OCI-LY1 (cell line): ENCODE data around the gene CLTCL1.

Experiments used
- EZH2 ChIP-seq: fragments of 200-600 bp; sonication (generic), shearing (Covaris generic); IDR thresholded peaks from 2 replicates; pipeline ENCODE4 v1.8.0; 2017; ENCODE audit warnings: borderline replicate concordance, mixed run types, mild to moderate bottlenecking, antibody characterized with exemption, low read length, moderate library complexity, mixed read lengths
- TF ChIP-seq, protein P1 (sequence below): fragments of 200-600 bp; sonication (generic), shearing (Covaris generic); IDR thresholded peaks from 2 replicates; pipeline ENCODE4 v1.5.1; 2017; ENCODE audit warnings: mild to moderate bottlenecking, antibody characterized with exemption, low read length, moderate library complexity, mixed read lengths

DNA sequence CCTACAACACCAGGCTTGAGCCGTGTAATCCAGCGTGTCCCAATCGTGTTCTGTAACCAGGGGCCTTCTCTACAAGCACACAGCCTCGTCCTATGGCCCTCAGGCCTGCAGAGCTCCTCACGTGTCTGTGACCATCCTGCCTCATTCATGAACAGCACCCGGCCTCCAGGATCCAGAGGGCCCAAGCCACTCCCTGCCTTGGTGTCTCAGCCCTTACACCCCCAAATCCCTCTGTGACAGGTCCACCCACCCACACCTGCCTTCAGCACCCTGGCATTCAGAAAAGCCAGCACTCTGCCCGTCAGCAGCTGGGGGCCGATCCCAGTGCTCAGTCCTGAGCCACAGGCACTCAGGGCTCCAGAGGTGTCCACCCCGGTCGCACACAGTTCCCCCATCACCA, 154.6 kb downstream of the CLTCL1 start:
- TF ChIP-seq, protein P1, sequence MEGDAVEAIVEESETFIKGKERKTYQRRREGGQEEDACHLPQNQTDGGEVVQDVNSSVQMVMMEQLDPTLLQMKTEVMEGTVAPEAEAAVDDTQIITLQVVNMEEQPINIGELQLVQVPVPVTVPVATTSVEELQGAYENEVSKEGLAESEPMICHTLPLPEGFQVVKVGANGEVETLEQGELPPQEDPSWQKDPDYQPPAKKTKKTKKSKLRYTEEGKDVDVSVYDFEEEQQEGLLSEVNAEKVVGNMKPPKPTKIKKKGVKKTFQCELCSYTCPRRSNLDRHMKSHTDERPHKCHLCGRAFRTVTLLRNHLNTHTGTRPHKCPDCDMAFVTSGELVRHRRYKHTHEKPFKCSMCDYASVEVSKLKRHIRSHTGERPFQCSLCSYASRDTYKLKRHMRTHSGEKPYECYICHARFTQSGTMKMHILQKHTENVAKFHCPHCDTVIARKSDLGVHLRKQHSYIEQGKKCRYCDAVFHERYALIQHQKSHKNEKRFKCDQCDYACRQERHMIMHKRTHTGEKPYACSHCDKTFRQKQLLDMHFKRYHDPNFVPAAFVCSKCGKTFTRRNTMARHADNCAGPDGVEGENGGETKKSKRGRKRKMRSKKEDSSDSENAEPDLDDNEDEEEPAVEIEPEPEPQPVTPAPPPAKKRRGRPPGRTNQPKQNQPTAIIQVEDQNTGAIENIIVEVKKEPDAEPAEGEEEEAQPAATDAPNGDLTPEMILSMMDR = no peak
- TF ChIP-seq EZH2 = no peak
